ENCODE results near the gene TMEM19. TPM values are rescaled to one million over a fixed set of nuclear protein-coding genes. Genes with fewer than 3 reads are reported as not detected.

Gene TMEM19
- total RNA-seq, 1 donor from 2014 or later: 25.8 TPM

- Mint-ChIP-seq H3K4me1 (ENCODE audit: low read depth, unreplicated experiment) (no peaks in the 10 kb centered on the region), H3K27me3 (ENCODE audit: low read depth, unreplicated experiment) (no peaks in the 10 kb centered on the region), H3K4me3 (ENCODE audit: unreplicated experiment) (no peak overlapping the region), H3K36me3 (ENCODE audit: low read depth, unreplicated experiment) (peaks cover 16% of the 10 kb centered on the region), H3K9me3 (ENCODE audit: unreplicated experiment) (no peaks in the 10 kb centered on the region), H3K27ac (ENCODE audit: unreplicated experiment) (no peak overlapping the region)
- Histone ChIP-seq H4K20me1 (ENCODE audit: insufficient read depth, low read length) (no peaks in the 10 kb centered on the region), H2AFZ (ENCODE audit: low read depth, low read length) (no peak overlapping the region), H3K36me3 (ENCODE audit: insufficient read depth, low read length) (peaks cover 7% of the 10 kb centered on the region), H3K9me3 (ENCODE audit: insufficient read depth, low read depth, low read length) (no peaks in the 10 kb centered on the region), H3K4me1 (ENCODE audit: insufficient read depth, low read length) (no peaks in the 10 kb centered on the region), H3K4me2 (ENCODE audit: low read length) (no peak overlapping the region), H3K4me3 (ENCODE audit: insufficient read depth, low read depth, low read length) (no peak overlapping the region), H3K27me3 (ENCODE audit: insufficient read depth, low read length) (no peaks in the 10 kb centered on the region), H3K79me2 (ENCODE audit: insufficient read depth, low read length) (no peaks in the 10 kb centered on the region), H3K9ac (ENCODE audit: low read length) (no peak overlapping the region), H3K27ac (ENCODE audit: low read depth, low read length) (no peak overlapping the region)
- FAIRE-seq (no peak), DNase-seq (ENCODE audit: low read depth) (no peak)
- no peak for TF ChIP-seq EZH2 (IDR thresholded peaks at IDR 0.05; ENCODE audit: insufficient read depth, low read length)
- TF ChIP-seq CTCF (IDR thresholded peaks at IDR 0.05; ENCODE audit: insufficient read depth, low read depth, low read length): no peak
Observed at GRCh38 chr12:71702590-71702989, 16.7 kb downstream of the TMEM19 start.

GRCh38 chr12:71703206-71703605 is 17.3 kb downstream of the TMEM19 start:
- Mint-ChIP-seq H3K36me3 (ENCODE audit: low read depth, unreplicated experiment) (peaks cover 12% of the 10 kb centered on the region), H3K27ac (ENCODE audit: unreplicated experiment) (no peak overlapping the region), H3K27me3 (ENCODE audit: low read depth, unreplicated experiment) (no peaks in the 10 kb centered on the region), H3K4me1 (ENCODE audit: low read depth, unreplicated experiment) (no peaks in the 10 kb centered on the region), H3K9me3 (ENCODE audit: unreplicated experiment) (no peaks in the 10 kb centered on the region), H3K4me3 (ENCODE audit: unreplicated experiment) (no peak overlapping the region)
- H3K27ac ChIP-seq (ENCODE audit: low read depth, low read length): no peak overlapping the region
- no peaks in the 10 kb centered on the region for H3K9me3 ChIP-seq (ENCODE audit: insufficient read depth, low read depth, low read length)
- no peaks in the 10 kb centered on the region for H3K79me2 ChIP-seq (ENCODE audit: insufficient read depth, low read length)
- H3K4me1 ChIP-seq (ENCODE audit: insufficient read depth, low read length): no peaks in the 10 kb centered on the region
- no peak overlapping the region for H3K4me2 ChIP-seq (ENCODE audit: low read length)
- H2AFZ ChIP-seq (ENCODE audit: low read depth, low read length): no peak overlapping the region
- H4K20me1 ChIP-seq (ENCODE audit: insufficient read depth, low read length): no peaks in the 10 kb centered on the region
- TF ChIP-seq CTCF (IDR thresholded peaks at IDR 0.05; ENCODE audit: insufficient read depth, low read depth, low read length) (no peak), EZH2 (IDR thresholded peaks at IDR 0.05; ENCODE audit: insufficient read depth, low read length) (no peak)
- H3K4me3 ChIP-seq (ENCODE audit: insufficient read depth, low read depth, low read length): no peak overlapping the region
- DNase-seq (ENCODE audit: low read depth) (no peak), FAIRE-seq (no peak)
- H3K36me3 ChIP-seq (ENCODE audit: insufficient read depth, low read length): peaks cover 7% of the 10 kb centered on the region
- no peak overlapping the region for H3K9ac ChIP-seq (ENCODE audit: low read length)
- no peaks in the 10 kb centered on the region for H3K27me3 ChIP-seq (ENCODE audit: insufficient read depth, low read length)

- DNase-seq (ENCODE audit: low read depth) (no peak), FAIRE-seq (no peak)
- Histone ChIP-seq H3K36me3 (ENCODE audit: insufficient read depth, low read length) (no peaks in the 10 kb centered on the region), H3K27me3 (ENCODE audit: insufficient read depth, low read length) (no peaks in the 10 kb centered on the region), H4K20me1 (ENCODE audit: insufficient read depth, low read length) (no peaks in the 10 kb centered on the region), H3K9ac (ENCODE audit: low read length) (no peak overlapping the region), H3K4me3 (ENCODE audit: insufficient read depth, low read depth, low read length) (no peak overlapping the region), H3K79me2 (ENCODE audit: insufficient read depth, low read length) (no peaks in the 10 kb centered on the region), H3K9me3 (ENCODE audit: insufficient read depth, low read depth, low read length) (no peaks in the 10 kb centered on the region), H3K4me1 (ENCODE audit: insufficient read depth, low read length) (peaks cover 6% of the 10 kb centered on the region), H2AFZ (ENCODE audit: low read depth, low read length) (no peak overlapping the region), H3K27ac (ENCODE audit: low read depth, low read length) (no peak overlapping the region), H3K4me2 (ENCODE audit: low read length) (no peak overlapping the region)
- no peak overlapping the region for H3K27ac Mint-ChIP-seq (ENCODE audit: unreplicated experiment)
- H3K36me3 Mint-ChIP-seq (ENCODE audit: low read depth, unreplicated experiment): peaks cover 8% of the 10 kb centered on the region
- no peak overlapping the region for H3K4me3 Mint-ChIP-seq (ENCODE audit: unreplicated experiment)
- H3K4me1 Mint-ChIP-seq (ENCODE audit: low read depth, unreplicated experiment): peaks cover 7% of the 10 kb centered on the region
- H3K9me3 Mint-ChIP-seq (ENCODE audit: unreplicated experiment): no peaks in the 10 kb centered on the region
- TF ChIP-seq CTCF (IDR thresholded peaks at IDR 0.05; ENCODE audit: insufficient read depth, low read depth, low read length): no peak
- TF ChIP-seq EZH2 (IDR thresholded peaks at IDR 0.05; ENCODE audit: insufficient read depth, low read length): no peak
- no peaks in the 10 kb centered on the region for H3K27me3 Mint-ChIP-seq (ENCODE audit: low read depth, unreplicated experiment)
Observed at GRCh38 chr12:71704920-71705319, 19.0 kb downstream of the TMEM19 start.
